Measurements from ENCODE around the gene RREB1. TPM values are rescaled to one million over a fixed set of nuclear protein-coding genes. Genes with fewer than 3 reads are reported as not detected.
"Not testable (repeated sequence)": the region's sequence is repeated elsewhere in the genome, so short reads cannot be mapped to it uniquely, and the experiment has no call there.

The RREB1 gene
- total RNA-seq, 1 donor from 2014 or later = 22.4 TPM

DNA sequence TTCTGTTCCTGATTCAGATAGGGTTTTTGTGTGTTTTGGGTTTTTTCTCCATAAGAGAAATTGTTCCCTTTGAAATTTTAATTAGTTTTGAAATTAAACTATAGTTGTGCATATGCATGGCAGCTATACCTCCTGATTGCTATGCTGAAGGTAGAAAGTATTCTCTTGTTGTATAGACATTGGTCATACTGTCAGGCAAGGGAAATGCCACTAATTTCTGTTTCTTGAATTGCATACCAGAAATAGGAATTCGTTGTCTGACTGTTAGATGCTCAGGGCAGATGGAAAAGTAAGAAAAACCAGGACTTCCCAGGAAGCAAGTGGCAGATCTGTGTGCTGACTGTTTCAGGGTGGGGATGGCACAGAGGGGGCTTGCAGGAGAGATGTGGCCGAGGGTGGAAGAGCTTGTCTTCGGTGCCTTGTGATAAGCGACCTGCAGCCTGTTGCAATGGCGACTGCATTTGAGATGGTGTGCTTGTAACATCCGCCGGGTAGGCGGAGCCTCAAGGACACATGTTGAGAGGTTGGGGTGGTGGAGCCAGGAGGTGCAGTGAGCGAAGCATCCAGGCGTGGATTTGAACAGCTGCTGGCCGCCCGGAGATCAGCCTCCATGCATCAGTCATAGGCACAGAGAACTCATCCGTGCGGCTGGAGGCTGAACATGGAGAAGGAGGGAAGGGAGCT, 42.8 kb downstream of the RREB1 start:
- H3K36me3 ChIP-seq (ENCODE audit: control insufficient read depth in 3 of 3, insufficient read depth in 3 of 3, low read length in 3 of 3) = no peaks in the 10 kb centered on the region
- H3K27me3 ChIP-seq (ENCODE audit: control insufficient read depth in 3 of 3, insufficient read depth in 3 of 3, low read length in 3 of 3) = no peaks in the 10 kb centered on the region
- H3K4me3 ChIP-seq (ENCODE audit: low read length in 3 of 3) = no peak overlapping the region
- H3K27ac ChIP-seq (ENCODE audit: low read depth, low read length) = no peak overlapping the region
- no peak overlapping the region for H3K9ac ChIP-seq (ENCODE audit: low read depth in 1 of 3, low read length in 3 of 3)
- H3K4me1 ChIP-seq (ENCODE audit: control insufficient read depth in 3 of 3, insufficient read depth in 3 of 3, low read length in 3 of 3) = peaks cover 50 to 62% (median 61%) of the 10 kb centered on the region in 3 donors
- no peaks in the 10 kb centered on the region for H3K9me3 ChIP-seq (ENCODE audit: control insufficient read depth in 3 of 3, low read length in 3 of 3)

DNA sequence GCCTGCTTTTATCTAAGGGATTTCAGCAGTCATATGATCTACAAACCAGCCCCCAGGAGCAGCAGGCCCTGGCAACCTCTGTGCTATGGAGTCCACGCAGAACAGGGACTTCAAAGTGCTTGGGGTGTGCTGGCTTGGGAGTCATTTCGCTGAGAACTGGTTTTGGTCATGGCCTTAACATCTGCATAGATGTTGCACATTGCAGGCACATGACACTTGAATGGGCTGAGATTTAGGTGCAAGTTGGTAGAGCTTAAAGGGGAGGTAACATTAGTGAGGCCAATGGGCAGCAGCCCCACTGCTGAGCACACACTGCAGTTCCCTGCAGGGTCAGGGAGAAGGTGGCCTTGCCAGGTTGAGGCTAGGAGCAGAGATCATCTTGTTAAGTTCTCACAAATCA, 43.6 kb downstream of the RREB1 start:
- Histone ChIP-seq H3K4me3 (ENCODE audit: low read length in 3 of 3) (no peak overlapping the region), H3K4me1 (ENCODE audit: control insufficient read depth in 3 of 3, insufficient read depth in 3 of 3, low read length in 3 of 3) (peaks cover 50 to 61% (median 60%) of the 10 kb centered on the region in 3 donors), H3K27ac (ENCODE audit: low read depth, low read length) (no peak overlapping the region), H3K36me3 (ENCODE audit: control insufficient read depth in 3 of 3, insufficient read depth in 3 of 3, low read length in 3 of 3) (no peaks in the 10 kb centered on the region), H3K9me3 (ENCODE audit: control insufficient read depth in 3 of 3, low read length in 3 of 3) (no peaks in the 10 kb centered on the region), H3K27me3 (ENCODE audit: control insufficient read depth in 3 of 3, insufficient read depth in 3 of 3, low read length in 3 of 3) (no peaks in the 10 kb centered on the region), H3K9ac (ENCODE audit: low read depth in 1 of 3, low read length in 3 of 3) (no peak overlapping the region)

DNA sequence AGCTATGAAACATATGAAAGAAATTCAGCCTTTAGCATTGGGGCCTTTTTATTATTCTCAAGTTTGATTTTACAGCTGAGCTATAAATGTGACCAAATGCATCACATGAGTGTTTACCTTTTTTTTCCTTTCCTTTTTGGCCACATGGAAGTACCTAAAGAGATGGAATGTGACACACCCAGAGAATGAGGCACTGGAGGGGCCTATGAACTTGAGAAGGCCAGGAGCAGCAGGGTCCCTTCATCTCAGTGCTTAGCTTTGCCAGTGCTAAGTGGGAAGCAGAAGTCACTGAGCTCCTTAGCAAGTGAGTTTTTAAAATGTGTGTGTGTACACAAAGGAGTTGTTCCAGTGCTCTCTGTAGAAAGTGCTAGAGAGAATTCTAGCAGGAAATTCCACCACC, 44.7 kb downstream of the RREB1 start:
- Histone ChIP-seq H3K9me3 (ENCODE audit: control insufficient read depth in 3 of 3, low read length in 3 of 3) (no peaks in the 10 kb centered on the region), H3K36me3 (ENCODE audit: control insufficient read depth in 3 of 3, insufficient read depth in 3 of 3, low read length in 3 of 3) (no peaks in the 10 kb centered on the region), H3K9ac (ENCODE audit: low read depth in 1 of 3, low read length in 3 of 3) (no peak overlapping the region), H3K4me1 (ENCODE audit: control insufficient read depth in 3 of 3, insufficient read depth in 3 of 3, low read length in 3 of 3) (peaks cover 46 to 61% (median 58%) of the 10 kb centered on the region in 3 donors), H3K4me3 (ENCODE audit: low read length in 3 of 3) (no peak overlapping the region), H3K27ac (ENCODE audit: low read depth, low read length) (no peak overlapping the region), H3K27me3 (ENCODE audit: control insufficient read depth in 3 of 3, insufficient read depth in 3 of 3, low read length in 3 of 3) (no peaks in the 10 kb centered on the region)

- Histone ChIP-seq H3K4me1 (ENCODE audit: control insufficient read depth in 3 of 3, insufficient read depth in 3 of 3, low read length in 3 of 3) (peaks cover 56 to 62% (median 57%) of the 10 kb centered on the region in 3 donors), H3K27ac (ENCODE audit: low read depth, low read length) (peak overlapping the region; percentile 54), H3K36me3 (ENCODE audit: control insufficient read depth in 3 of 3, insufficient read depth in 3 of 3, low read length in 3 of 3) (no peaks in the 10 kb centered on the region)
These were observed 46.0 kb downstream of the RREB1 start for GRCh38 chr6:7153789-7154188.

DNA sequence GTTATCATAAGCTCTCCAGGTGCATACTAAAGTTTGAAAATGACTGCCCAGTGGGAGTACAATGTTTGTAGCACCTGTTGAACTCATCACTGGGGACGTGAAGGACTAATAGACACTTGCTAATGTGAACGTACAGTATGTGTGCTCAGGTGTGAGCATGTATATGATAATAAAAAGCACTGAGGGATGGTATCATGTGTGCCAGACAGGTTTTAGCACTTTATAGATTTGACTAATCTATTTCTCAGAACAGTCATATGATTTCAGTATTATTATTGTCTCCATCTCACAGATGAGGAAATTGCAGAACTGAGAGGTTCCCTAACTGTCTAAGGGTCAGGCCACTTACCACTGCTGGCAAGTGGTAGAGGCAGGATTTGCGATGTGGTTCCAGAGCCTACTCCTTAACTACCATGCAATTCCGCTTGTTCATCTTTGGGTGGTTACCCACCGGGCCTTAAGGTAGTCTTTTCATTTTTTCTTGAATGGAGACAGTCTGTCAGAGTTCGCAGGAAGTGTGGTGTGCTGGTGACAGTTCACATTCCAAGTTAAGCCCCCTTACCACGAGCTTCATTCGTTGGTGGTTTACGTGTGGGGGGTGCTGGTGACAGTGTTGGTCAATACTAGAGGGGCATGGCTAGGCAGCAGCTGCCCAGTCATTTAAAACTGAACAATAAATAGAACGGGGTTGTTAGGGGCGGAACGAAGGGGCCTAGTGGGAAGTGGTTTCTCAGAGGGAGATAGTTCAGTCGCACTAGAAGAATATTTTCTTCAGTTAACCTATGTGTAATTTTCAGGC, 46.8 kb downstream of the RREB1 start:
- H3K27ac ChIP-seq (ENCODE audit: low read depth, low read length) = peak overlapping the region; percentile 54
- H3K27me3 ChIP-seq (ENCODE audit: control insufficient read depth in 3 of 3, insufficient read depth in 3 of 3, low read length in 3 of 3) = no peaks in the 10 kb centered on the region
- H3K36me3 ChIP-seq (ENCODE audit: control insufficient read depth in 3 of 3, insufficient read depth in 3 of 3, low read length in 3 of 3) = no peaks in the 10 kb centered on the region
- H3K4me1 ChIP-seq (ENCODE audit: control insufficient read depth in 3 of 3, insufficient read depth in 3 of 3, low read length in 3 of 3) = peaks cover 56 to 64% (median 60%) of the 10 kb centered on the region in 3 donors
- H3K4me3 ChIP-seq (ENCODE audit: low read length in 3 of 3) = no peak overlapping the region
- no peaks in the 10 kb centered on the region for H3K9me3 ChIP-seq (ENCODE audit: control insufficient read depth in 3 of 3, low read length in 3 of 3)
- no peak overlapping the region for H3K9ac ChIP-seq (ENCODE audit: low read depth in 1 of 3, low read length in 3 of 3)

More at GRCh38 chr6:7153789-7154188, 46.0 kb downstream of the RREB1 start:
- H3K27me3 ChIP-seq (ENCODE audit: control insufficient read depth in 3 of 3, insufficient read depth in 3 of 3, low read length in 3 of 3) = no peaks in the 10 kb centered on the region
- H3K9ac ChIP-seq (ENCODE audit: low read depth in 1 of 3, low read length in 3 of 3) = no peak overlapping the region
- no peaks in the 10 kb centered on the region for H3K9me3 ChIP-seq (ENCODE audit: control insufficient read depth in 3 of 3, low read length in 3 of 3)
- H3K4me3 ChIP-seq (ENCODE audit: low read length in 3 of 3) = no peak overlapping the region

- Histone ChIP-seq H3K36me3 (ENCODE audit: control insufficient read depth in 3 of 3, insufficient read depth in 3 of 3, low read length in 3 of 3) (no peaks in the 10 kb centered on the region), H3K4me3 (ENCODE audit: low read length in 3 of 3) (no peak overlapping the region), H3K4me1 (ENCODE audit: control insufficient read depth in 3 of 3, insufficient read depth in 3 of 3, low read length in 3 of 3) (peaks cover 56 to 66% (median 59%) of the 10 kb centered on the region in 3 donors), H3K9ac (ENCODE audit: low read depth in 1 of 3, low read length in 3 of 3) (peak overlapping the region in 2 of 3 donors; percentile 4 to 7), H3K27ac (ENCODE audit: low read depth, low read length) (peak overlapping the region; percentile 54), H3K27me3 (ENCODE audit: control insufficient read depth in 3 of 3, insufficient read depth in 3 of 3, low read length in 3 of 3) (no peaks in the 10 kb centered on the region), H3K9me3 (ENCODE audit: control insufficient read depth in 3 of 3, low read length in 3 of 3) (no peaks in the 10 kb centered on the region)
These were observed 48.3 kb downstream of the RREB1 start for GRCh38 chr6:7155871-7156579.

- no peaks in the 10 kb centered on the region for H3K9me3 ChIP-seq (ENCODE audit: control insufficient read depth in 3 of 3, low read length in 3 of 3)
- H3K9ac ChIP-seq (ENCODE audit: low read depth in 1 of 3, low read length in 3 of 3) = no peak overlapping the region
- H3K36me3 ChIP-seq (ENCODE audit: control insufficient read depth in 3 of 3, insufficient read depth in 3 of 3, low read length in 3 of 3) = no peaks in the 10 kb centered on the region
- no peaks in the 10 kb centered on the region for H3K27me3 ChIP-seq (ENCODE audit: control insufficient read depth in 3 of 3, insufficient read depth in 3 of 3, low read length in 3 of 3)
- peak overlapping the region; percentile 54 for H3K27ac ChIP-seq (ENCODE audit: low read depth, low read length)
- H3K4me3 ChIP-seq (ENCODE audit: low read length in 3 of 3) = no peak overlapping the region
- H3K4me1 ChIP-seq (ENCODE audit: control insufficient read depth in 3 of 3, insufficient read depth in 3 of 3, low read length in 3 of 3) = peaks cover 52 to 66% (median 53%) of the 10 kb centered on the region in 3 donors
These were observed 49.0 kb downstream of the RREB1 start for GRCh38 chr6:7156643-7157278.

GRCh38 chr6:7157307-7157706, 49.5 kb downstream of the RREB1 start:
- not testable (repeated sequence) for H3K36me3 ChIP-seq (ENCODE audit: control insufficient read depth in 3 of 3, insufficient read depth in 3 of 3, low read length in 3 of 3); H3K9me3 ChIP-seq (ENCODE audit: control insufficient read depth in 3 of 3, low read length in 3 of 3); H3K27me3 ChIP-seq (ENCODE audit: control insufficient read depth in 3 of 3, insufficient read depth in 3 of 3, low read length in 3 of 3); H3K4me3 ChIP-seq (ENCODE audit: low read length in 3 of 3); H3K27ac ChIP-seq (ENCODE audit: low read depth, low read length); H3K9ac ChIP-seq (ENCODE audit: low read depth in 1 of 3, low read length in 3 of 3)
- peaks cover 49 to 70% (median 51%) of the 10 kb centered on the region in 3 donors for H3K4me1 ChIP-seq (ENCODE audit: control insufficient read depth in 3 of 3, insufficient read depth in 3 of 3, low read length in 3 of 3)

- H3K9ac ChIP-seq (ENCODE audit: low read depth in 1 of 3, low read length in 3 of 3) = no peak overlapping the region
- no peak overlapping the region for H3K4me3 ChIP-seq (ENCODE audit: low read length in 3 of 3)
- H3K36me3 ChIP-seq (ENCODE audit: control insufficient read depth in 3 of 3, insufficient read depth in 3 of 3, low read length in 3 of 3) = no peaks in the 10 kb centered on the region
- no peak overlapping the region for H3K27ac ChIP-seq (ENCODE audit: low read depth, low read length)
- no peaks in the 10 kb centered on the region for H3K9me3 ChIP-seq (ENCODE audit: control insufficient read depth in 3 of 3, low read length in 3 of 3)
- H3K27me3 ChIP-seq (ENCODE audit: control insufficient read depth in 3 of 3, insufficient read depth in 3 of 3, low read length in 3 of 3) = no peaks in the 10 kb centered on the region
- H3K4me1 ChIP-seq (ENCODE audit: control insufficient read depth in 3 of 3, insufficient read depth in 3 of 3, low read length in 3 of 3) = peaks cover 45 to 65% (median 49%) of the 10 kb centered on the region in 3 donors
These were observed 50.2 kb downstream of the RREB1 start for GRCh38 chr6:7157752-7158616.

Data from skeletal muscle tissue (tissue), 4 donors.